ENCODE data around the gene HNRNPLL. TPM values are rescaled to one million over a fixed set of nuclear protein-coding genes. Genes with fewer than 3 reads are reported as not detected.
A peak's percentile ranks its signal among the peaks of the same experiment; 100 is the strongest.

HNRNPLL gene
- total RNA-seq, 2 experiments from 2014 or later, result 44.9 to 46.5 TPM

GRCh38 chr2:38535744-38536506 lies 66.8 kb downstream of the HNRNPLL start:
- H3K4me3 Mint-ChIP-seq, result no peak overlapping the region
- no peaks in the 10 kb centered on the region for H3K4me1 Mint-ChIP-seq (ENCODE audit: low read depth)
- Histone ChIP-seq H3K4me1 (ENCODE audit: insufficient read depth, low read length) (peaks cover 14% of the 10 kb centered on the region), H3K9me3 (ENCODE audit: control insufficient read depth in 1 of 2, insufficient read depth in 1 of 2, low read length in 2 of 2) (no peaks in the 10 kb centered on the region), H3K4me3 (ENCODE audit: low read length) (peak overlapping the region; percentile 44), H3K27ac (ENCODE audit: low read depth in 1 of 2, low read length in 2 of 2) (no peak overlapping the region), H3K27me3 (ENCODE audit: control insufficient read depth in 1 of 2, insufficient read depth in 2 of 2, low read length in 2 of 2) (no peaks in the 10 kb centered on the region), H3K36me3 (ENCODE audit: insufficient read depth, low read length) (no peaks in the 10 kb centered on the region)
- CTCF ChIA-PET, result interaction anchor here (0.7 to 1.6 kb wide), 4 partner anchors 28 to 187 kb away, joined by 3 to 7 read pairs (median 4); no protein-coding TSS in a partner anchor
- no peak overlapping the region for H3K27ac Mint-ChIP-seq
- DNase-seq (peak; percentile 55 to 90 (median 76)), ATAC-seq (ENCODE audit: poor library complexity) (peak; percentile 96)
- TF ChIP-seq, protein P1, sequence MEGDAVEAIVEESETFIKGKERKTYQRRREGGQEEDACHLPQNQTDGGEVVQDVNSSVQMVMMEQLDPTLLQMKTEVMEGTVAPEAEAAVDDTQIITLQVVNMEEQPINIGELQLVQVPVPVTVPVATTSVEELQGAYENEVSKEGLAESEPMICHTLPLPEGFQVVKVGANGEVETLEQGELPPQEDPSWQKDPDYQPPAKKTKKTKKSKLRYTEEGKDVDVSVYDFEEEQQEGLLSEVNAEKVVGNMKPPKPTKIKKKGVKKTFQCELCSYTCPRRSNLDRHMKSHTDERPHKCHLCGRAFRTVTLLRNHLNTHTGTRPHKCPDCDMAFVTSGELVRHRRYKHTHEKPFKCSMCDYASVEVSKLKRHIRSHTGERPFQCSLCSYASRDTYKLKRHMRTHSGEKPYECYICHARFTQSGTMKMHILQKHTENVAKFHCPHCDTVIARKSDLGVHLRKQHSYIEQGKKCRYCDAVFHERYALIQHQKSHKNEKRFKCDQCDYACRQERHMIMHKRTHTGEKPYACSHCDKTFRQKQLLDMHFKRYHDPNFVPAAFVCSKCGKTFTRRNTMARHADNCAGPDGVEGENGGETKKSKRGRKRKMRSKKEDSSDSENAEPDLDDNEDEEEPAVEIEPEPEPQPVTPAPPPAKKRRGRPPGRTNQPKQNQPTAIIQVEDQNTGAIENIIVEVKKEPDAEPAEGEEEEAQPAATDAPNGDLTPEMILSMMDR (IDR thresholded peaks at IDR 0.05), result peak; percentile 93
- H3K27me3 Mint-ChIP-seq, result peaks cover 7% of the 10 kb centered on the region
- no peaks in the 10 kb centered on the region for H3K9me3 Mint-ChIP-seq
- POLR2A ChIA-PET, result interaction anchor here (0.6 to 0.9 kb wide), 2 partner anchors 8 to 215 kb away, joined by 3 to 4 read pairs; partner anchors contain the start of gene SRSF7
- H3K36me3 Mint-ChIP-seq (ENCODE audit: low read depth), result no peaks in the 10 kb centered on the region
- intact Hi-C loops (cut with DNase I, micrococcal nuclease), result loop anchor here (1.0 to 5.0 kb wide), 4 partner anchors 46 to 301 kb away; no protein-coding TSS in a partner anchor

DNA sequence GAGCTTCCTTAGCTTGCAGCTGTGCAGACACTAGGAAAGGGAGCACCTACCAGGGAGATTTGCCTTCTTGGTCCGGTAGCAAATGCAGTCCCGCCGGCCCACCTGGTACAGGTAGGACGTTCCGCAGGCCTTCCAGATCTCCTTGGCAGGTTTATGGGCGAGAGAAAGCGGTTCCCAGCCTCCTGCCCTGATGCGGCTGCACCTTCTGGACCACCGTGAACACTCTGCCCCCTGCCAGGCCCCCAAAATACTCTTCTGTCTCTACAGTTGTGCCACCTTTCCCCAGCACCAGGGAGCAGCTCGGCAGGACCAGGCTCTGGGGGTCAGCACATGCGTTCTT lies 67.4 kb downstream of the HNRNPLL start:
- Histone ChIP-seq H3K27ac (ENCODE audit: low read depth in 1 of 2, low read length in 2 of 2) (no peak overlapping the region), H3K27me3 (ENCODE audit: control insufficient read depth in 1 of 2, insufficient read depth in 2 of 2, low read length in 2 of 2) (no peaks in the 10 kb centered on the region), H3K4me3 (ENCODE audit: low read length) (no peak overlapping the region), H3K36me3 (ENCODE audit: insufficient read depth, low read length) (no peaks in the 10 kb centered on the region), H3K4me1 (ENCODE audit: insufficient read depth, low read length) (peaks cover 14% of the 10 kb centered on the region), H3K9me3 (ENCODE audit: control insufficient read depth in 1 of 2, insufficient read depth in 1 of 2, low read length in 2 of 2) (no peaks in the 10 kb centered on the region)
- DNase-seq (no peak), ATAC-seq (ENCODE audit: poor library complexity) (no peak)
- ChIA-PET POLR2A (interaction anchor here (0.9 kb wide), 1 partner anchor 216 kb away, joined by 3 read pairs; the partner anchor contains the start of gene SRSF7), CTCF (interaction anchor here (0.7 to 1.4 kb wide), 2 partner anchors 46 to 118 kb away, joined by 3 to 5 read pairs; no protein-coding TSS in a partner anchor)
- peaks cover 10% of the 10 kb centered on the region for H3K27me3 Mint-ChIP-seq
- no peaks in the 10 kb centered on the region for H3K36me3 Mint-ChIP-seq (ENCODE audit: low read depth)
- no peak overlapping the region for H3K27ac Mint-ChIP-seq
- H3K4me1 Mint-ChIP-seq (ENCODE audit: low read depth), result no peaks in the 10 kb centered on the region
- H3K4me3 Mint-ChIP-seq, result no peak overlapping the region
- no peaks in the 10 kb centered on the region for H3K9me3 Mint-ChIP-seq
- TF ChIP-seq, protein P1 (IDR thresholded peaks at IDR 0.05), result no peak
- intact Hi-C loops (cut with DNase I, micrococcal nuclease), result loop anchor here in 1 of 2 experiments (5.0 kb wide), 2 partner anchors 47 to 302 kb away; no protein-coding TSS in a partner anchor

GRCh38 chr2:38534746-38535403 lies 67.9 kb downstream of the HNRNPLL start:
- Histone ChIP-seq H3K4me3 (ENCODE audit: low read length) (no peak overlapping the region), H3K27ac (ENCODE audit: low read depth in 1 of 2, low read length in 2 of 2) (no peak overlapping the region), H3K4me1 (ENCODE audit: insufficient read depth, low read length) (peaks cover 14% of the 10 kb centered on the region), H3K9me3 (ENCODE audit: control insufficient read depth in 1 of 2, insufficient read depth in 1 of 2, low read length in 2 of 2) (no peaks in the 10 kb centered on the region), H3K27me3 (ENCODE audit: control insufficient read depth in 1 of 2, insufficient read depth in 2 of 2, low read length in 2 of 2) (no peaks in the 10 kb centered on the region), H3K36me3 (ENCODE audit: insufficient read depth, low read length) (no peaks in the 10 kb centered on the region)
- TF ChIP-seq, protein P1 (IDR thresholded peaks at IDR 0.05), result no peak
- Mint-ChIP-seq H3K4me1 (ENCODE audit: low read depth) (no peaks in the 10 kb centered on the region), H3K9me3 (no peaks in the 10 kb centered on the region), H3K36me3 (ENCODE audit: low read depth) (no peaks in the 10 kb centered on the region), H3K27me3 (peaks cover 12% of the 10 kb centered on the region), H3K4me3 (no peak overlapping the region), H3K27ac (no peak overlapping the region)
- ChIA-PET CTCF (interaction anchor here (0.7 kb wide), 1 partner anchor 118 kb away, joined by 3 read pairs; no protein-coding TSS in a partner anchor), POLR2A (interaction anchor here (0.9 kb wide), 1 partner anchor 216 kb away, joined by 3 read pairs; the partner anchor contains the start of gene SRSF7)
- no peak for DNase-seq
- no peak for ATAC-seq (ENCODE audit: poor library complexity)
- intact Hi-C loops (cut with DNase I, micrococcal nuclease), result loop anchor here in 1 of 2 experiments (5.0 kb wide), 2 partner anchors 47 to 302 kb away; no protein-coding TSS in a partner anchor
